GM23338 (cell line): Measurements from ENCODE around the gene MATN3.

ENCODE experiments used
- TF ChIP-seq, protein P1 (sequence below), 2 experiments: fragments of 200-600 bp in 1 of 2; sonication (generic) in 1 of 2; conservative IDR thresholded peaks; 2 replicates each; pipeline versions ENCODE4 v1.5.1 to v1.6.1; 2016 to 2017; ENCODE audit warnings: antibody characterized with exemption in 2 of 2, low read depth in 2 of 2, mild to moderate bottlenecking in 2 of 2, moderate library complexity in 1 of 2
- TF ChIP-seq, protein P2 (sequence below): IDR thresholded peaks from one replicate; pipeline ENCODE4 v1.6.1; 2018; ENCODE audit warnings: antibody characterized with exemption; ENCODE audit not compliant: unreplicated experiment

DNA sequence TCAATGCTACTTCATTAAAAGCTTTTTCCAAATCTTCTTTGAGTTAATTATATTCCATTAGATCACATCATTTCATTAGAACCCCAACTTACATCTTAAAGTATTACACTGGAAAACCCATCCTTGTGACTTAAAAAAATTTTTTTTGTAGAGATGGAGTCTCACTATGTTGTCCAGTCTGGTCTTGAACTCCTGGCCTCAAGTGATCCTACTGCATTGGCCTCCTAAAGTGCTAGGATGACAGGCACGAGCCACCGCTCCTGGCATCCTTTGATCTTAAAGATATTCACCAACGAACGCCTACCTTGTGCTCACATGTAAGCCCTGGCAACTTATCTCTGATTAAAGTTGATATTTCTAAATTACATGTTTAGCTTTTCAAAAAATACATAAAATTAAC, 32.3 kb upstream of the MATN3 start:
- TF ChIP-seq, protein P1, sequence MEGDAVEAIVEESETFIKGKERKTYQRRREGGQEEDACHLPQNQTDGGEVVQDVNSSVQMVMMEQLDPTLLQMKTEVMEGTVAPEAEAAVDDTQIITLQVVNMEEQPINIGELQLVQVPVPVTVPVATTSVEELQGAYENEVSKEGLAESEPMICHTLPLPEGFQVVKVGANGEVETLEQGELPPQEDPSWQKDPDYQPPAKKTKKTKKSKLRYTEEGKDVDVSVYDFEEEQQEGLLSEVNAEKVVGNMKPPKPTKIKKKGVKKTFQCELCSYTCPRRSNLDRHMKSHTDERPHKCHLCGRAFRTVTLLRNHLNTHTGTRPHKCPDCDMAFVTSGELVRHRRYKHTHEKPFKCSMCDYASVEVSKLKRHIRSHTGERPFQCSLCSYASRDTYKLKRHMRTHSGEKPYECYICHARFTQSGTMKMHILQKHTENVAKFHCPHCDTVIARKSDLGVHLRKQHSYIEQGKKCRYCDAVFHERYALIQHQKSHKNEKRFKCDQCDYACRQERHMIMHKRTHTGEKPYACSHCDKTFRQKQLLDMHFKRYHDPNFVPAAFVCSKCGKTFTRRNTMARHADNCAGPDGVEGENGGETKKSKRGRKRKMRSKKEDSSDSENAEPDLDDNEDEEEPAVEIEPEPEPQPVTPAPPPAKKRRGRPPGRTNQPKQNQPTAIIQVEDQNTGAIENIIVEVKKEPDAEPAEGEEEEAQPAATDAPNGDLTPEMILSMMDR (conservative IDR thresholded peaks at IDR 0.05; ENCODE audit: low read depth in 2 of 2): no peak
- TF ChIP-seq, protein P2, sequence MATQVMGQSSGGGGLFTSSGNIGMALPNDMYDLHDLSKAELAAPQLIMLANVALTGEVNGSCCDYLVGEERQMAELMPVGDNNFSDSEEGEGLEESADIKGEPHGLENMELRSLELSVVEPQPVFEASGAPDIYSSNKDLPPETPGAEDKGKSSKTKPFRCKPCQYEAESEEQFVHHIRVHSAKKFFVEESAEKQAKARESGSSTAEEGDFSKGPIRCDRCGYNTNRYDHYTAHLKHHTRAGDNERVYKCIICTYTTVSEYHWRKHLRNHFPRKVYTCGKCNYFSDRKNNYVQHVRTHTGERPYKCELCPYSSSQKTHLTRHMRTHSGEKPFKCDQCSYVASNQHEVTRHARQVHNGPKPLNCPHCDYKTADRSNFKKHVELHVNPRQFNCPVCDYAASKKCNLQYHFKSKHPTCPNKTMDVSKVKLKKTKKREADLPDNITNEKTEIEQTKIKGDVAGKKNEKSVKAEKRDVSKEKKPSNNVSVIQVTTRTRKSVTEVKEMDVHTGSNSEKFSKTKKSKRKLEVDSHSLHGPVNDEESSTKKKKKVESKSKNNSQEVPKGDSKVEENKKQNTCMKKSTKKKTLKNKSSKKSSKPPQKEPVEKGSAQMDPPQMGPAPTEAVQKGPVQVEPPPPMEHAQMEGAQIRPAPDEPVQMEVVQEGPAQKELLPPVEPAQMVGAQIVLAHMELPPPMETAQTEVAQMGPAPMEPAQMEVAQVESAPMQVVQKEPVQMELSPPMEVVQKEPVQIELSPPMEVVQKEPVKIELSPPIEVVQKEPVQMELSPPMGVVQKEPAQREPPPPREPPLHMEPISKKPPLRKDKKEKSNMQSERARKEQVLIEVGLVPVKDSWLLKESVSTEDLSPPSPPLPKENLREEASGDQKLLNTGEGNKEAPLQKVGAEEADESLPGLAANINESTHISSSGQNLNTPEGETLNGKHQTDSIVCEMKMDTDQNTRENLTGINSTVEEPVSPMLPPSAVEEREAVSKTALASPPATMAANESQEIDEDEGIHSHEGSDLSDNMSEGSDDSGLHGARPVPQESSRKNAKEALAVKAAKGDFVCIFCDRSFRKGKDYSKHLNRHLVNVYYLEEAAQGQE: no peak
